ENCODE data around the gene NDUFB10. TPM values are rescaled to one million over a fixed set of nuclear protein-coding genes. Genes with fewer than 3 reads are reported as not detected.

The NDUFB10 gene
- total RNA-seq, 1 donor from 2014 or later: 123 TPM

DNA sequence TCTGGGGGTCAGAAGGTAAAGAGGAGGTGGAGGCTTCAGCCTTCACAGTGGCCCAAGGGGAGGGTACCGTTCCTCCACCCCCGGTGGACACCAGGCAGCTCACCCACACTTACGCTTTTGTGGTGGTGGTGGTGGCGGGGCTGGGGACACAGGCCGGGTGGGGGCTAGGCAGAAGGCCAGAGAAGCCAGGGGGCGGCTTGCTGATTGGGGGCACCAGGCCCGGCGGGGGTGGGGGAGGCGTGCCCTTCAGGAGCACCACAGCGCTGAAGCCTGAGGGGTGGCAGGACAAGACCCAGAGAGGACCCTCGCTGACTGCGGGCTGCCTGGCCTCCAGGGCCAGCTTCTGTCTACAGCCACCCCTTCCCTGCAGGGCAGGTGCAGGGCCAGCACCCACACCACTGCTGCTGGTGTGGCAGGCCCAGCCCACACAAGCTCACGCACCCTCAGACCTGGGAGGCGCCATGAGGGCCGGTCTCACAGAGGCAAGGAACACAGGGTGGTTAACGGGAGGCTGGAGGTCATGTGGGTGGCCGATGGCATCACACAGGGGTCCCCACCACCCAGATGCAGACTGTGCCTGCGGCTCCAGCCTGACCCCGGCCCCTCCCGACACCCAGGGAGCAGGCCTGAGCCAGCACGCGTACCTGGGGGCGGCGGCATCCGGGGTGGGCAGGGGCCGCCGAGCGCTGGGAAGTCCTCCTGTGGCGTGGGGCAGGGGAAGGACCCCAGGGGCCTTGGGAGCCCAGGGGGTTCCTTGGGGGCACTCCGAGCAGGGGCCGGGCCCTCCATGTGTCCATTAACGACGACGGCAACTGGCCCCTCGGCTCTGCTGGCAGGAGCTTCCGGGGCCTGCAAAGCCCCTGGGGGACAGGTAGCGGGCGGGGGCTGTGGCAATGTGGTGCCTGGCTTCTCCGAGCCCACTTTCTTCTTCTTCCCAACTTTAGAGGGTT is 39.8 kb downstream of the NDUFB10 start:
- intact Hi-C loops (cut with micrococcal nuclease): no loop called here

DNA sequence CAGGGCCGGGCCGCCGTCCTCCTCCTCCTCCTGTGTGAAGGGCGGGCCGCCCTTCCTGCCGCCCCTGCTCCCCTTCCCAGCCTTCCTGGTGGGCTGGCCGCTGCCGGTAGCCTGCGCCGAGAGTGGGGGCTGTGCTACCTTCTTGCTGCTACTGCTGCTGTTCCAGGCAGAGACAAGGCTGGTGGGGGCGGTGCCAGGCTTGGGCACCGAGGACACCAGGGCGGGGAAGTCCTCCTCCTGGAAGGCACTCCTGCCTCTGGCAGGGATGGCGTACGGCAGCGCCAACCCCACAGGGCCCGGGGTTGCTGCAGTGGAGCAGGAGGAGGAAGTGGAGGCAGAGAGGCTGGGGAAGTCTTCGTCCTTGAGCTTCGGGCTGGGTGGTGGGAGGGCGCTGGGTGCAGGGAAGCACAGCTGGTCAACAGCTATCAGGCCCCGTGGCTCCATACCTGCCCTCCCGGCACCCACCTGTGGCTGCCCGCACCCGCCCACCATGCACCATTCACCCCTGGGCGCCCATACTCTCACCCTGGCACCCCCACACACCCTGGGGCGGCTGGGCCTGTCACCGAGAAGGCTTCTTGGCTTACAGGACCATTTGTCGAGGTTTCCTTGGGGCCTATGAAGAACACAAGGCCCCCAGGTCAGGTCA is 40.7 kb downstream of the NDUFB10 start:
- intact Hi-C loops (cut with micrococcal nuclease): no loop called here

DNA sequence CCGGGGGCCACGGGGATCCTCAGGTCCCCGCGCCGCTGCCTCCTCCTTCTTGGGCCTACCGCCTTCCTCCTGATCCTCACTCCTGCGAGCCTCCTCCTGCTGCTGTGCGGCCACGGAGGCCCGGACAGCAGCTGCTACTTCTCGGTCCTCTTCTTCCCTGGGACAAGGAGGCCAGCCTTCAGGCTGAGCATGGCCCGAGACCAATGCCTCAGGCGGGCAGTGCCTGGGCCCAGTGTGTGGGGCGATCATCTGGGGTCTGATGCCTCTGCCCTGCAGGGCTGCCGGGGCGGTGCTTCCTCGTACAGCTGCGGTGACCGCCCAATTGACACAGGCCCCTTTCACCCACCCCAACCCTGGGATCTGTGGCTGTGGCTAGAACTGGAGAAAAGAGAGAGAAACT is 41.7 kb downstream of the NDUFB10 start:
- intact Hi-C loops (cut with micrococcal nuclease): no loop called here

DNA sequence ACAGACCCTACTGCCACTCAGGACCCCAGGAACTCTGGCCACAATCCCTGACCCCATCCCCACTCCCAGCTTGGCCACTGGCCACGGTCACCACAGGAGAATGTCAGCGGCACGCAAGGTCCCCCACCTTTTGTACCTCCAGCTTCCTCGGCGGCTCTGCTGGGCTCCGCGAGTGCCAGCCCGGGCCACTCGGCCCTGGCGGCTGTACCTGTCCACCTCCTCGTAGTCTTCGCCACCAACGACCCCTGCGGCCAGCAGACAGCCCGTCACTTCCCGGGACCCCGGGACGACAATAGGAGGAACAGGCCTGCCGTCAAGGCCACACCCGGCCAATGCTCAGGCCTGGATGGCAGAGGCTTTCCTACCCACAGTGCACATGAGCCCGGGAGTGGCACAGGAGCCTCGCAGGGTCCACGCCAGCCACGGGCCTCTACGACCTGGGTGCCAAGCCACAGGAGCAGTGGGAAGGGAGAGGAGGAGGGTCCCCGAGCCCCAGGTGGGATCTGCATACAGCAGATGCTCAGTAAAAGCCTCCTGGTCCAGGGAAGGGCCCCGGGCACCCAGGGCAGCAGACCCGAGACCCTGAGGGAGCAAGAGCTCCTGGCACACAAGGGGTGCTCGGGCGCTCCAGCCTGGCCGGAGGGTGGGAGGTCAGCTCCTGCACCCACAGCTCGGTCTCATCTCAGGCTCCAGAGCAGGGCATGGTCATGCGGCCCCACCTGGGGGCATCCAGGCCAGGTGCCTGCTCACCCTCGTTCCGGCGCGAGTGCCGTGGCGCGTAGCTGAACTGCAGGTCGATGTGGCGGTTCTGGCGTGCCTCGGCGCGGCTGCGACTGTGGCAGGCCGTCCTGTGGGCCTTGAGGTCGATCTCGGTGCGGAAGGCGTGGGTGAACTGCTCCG is 42.4 kb downstream of the NDUFB10 start:
- intact Hi-C loops (cut with micrococcal nuclease): no loop called here

DNA sequence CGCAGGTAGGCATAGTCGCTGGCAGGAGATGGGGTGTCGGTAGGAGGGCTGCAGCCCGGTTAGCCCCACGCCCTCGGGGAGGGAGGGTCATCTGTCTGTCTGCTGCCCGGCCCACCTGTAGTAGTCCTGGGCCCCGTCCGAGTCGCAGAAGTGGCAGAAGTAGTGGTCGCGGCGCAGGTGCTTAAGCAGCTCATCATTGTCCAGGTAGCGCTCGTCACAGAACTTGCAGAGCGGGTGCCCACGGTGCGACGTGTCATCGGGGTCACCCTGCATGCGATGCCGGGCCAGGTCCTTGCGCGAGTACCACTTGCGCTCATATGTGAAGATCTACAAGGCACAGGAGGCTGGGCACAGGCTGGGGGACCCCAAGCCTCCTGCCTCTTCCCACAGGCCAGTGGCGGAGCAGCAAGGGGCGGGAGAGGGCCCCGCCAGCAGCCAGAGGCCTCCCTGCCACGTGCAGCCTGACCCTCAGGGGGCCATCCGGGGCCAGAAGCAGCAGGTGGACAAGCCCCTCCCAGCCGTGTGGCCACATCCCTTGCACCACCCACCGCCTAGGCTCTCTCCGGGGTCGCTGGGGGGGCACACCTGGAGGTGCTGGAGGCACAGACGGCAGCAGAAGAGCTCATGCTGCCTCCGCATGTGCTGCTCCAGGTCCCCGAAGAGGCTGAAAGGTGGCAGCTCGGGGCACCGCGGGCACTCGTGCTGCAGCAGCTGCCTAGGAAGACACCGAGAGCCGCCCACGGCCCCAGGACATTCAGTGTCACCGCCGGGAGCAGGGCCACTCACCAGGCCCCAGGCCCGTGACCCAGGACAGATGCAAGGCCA is 43.3 kb downstream of the NDUFB10 start:
- intact Hi-C loops (cut with micrococcal nuclease): no loop called here

DNA sequence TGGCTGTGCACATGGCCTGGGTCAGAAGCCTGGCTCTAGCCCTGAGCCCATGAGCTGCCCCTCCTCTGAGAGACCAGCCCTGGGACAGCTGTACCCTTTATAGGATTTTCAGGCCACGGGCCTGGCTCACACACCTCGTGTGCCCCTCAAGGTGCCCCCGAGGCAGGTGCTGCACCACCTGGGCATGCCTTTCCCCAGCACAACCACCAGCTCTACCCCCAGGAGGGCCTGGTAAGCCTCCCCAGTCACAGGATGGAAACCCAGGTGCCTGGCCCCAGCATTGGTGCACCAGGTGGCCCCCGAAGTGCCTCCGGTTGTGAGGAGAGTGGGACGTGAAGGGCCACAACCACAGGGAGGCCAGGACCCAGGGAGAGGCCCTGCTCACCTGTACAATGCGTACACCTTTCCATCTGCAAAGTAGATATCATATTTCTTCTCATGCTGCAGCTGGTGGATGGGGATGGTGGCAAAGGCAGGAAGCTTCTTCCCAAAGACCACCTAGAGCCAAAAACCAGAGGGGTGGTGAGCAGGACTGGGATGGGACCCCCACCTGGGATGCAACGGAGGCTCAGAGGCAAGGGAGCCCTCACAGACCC is 44.0 kb downstream of the NDUFB10 start:
- intact Hi-C loops (cut with micrococcal nuclease): no loop called here

DNA sequence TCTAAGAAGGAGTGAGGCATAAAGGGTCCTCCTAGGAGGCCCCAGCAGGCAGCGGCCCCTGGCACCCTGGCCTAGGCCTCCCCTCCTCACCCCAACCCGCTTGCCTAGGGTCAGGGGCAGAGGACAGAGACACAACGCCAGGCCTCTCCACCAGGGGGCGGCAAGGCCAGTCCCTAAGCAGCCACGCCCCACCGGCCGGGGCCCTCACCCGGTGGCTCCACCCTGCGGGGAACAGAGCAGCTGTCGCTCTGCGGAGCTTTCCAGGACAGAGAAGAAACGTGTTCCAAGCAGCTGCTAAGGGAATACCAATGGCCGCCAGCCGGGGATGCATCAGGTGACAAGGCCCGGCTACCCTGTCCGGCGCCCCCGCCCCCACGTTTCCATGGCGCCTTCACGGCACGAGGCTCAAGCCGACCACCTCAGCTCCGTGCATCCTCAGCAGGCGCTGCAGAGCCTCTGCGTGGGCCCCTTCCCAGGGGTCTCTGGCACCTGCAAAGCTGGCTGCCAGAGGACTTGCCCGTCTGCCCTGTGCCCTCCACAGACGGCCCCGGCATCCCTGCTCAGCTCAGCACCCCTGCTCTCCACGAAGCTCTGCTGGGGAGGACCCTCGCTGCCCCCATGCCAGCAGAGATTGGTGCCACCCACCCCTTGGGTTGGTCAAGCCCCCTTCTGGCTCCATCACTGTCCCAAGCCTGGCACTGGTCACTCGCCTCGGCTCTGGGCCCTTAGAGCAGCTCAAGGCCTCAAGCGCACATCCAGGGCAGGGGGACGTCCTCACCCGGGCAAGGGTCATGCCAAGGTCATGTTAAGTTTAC is 44.7 kb downstream of the NDUFB10 start:
- intact Hi-C loops (cut with micrococcal nuclease): no loop called here

DNA sequence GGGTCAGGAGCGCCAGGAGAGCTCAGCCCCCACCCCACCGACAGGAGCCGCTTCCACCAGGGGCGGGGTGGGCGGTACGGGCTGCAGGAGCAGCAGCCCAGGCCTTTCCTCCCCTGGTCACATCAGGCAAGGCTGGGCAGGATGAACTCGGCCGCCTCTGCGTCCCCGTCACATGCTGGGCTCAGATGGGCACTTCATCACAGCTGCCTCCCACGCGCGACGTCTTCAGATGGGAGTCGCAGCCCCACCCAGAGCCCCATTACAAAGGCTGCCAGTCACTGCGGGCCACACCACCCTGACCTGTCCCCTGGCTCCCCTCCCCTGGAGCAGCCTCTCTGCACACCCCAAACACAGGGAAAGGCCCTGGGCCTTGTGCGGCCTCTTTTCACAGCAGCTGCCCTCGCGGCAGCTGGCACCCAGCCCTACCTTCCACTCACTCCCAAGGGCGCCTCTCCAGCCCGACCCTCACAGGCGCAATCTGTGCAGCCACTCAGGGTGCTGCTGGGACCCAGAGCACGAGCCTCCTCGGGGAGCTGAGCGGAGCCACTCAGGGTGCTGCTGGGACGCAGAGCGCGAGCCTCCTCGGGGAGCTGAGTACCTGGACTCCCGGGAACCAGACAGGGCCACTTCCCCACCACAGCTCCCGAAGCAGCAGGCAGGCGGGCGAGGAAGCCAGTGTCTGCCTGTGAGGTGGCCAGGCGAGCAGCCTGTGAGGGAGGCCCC is 45.6 kb downstream of the NDUFB10 start:
- intact Hi-C loops (cut with micrococcal nuclease): loop anchor here (5.0 kb wide), 1 partner anchor 33 kb away; the partner anchor contains the start of gene TBL3

DNA sequence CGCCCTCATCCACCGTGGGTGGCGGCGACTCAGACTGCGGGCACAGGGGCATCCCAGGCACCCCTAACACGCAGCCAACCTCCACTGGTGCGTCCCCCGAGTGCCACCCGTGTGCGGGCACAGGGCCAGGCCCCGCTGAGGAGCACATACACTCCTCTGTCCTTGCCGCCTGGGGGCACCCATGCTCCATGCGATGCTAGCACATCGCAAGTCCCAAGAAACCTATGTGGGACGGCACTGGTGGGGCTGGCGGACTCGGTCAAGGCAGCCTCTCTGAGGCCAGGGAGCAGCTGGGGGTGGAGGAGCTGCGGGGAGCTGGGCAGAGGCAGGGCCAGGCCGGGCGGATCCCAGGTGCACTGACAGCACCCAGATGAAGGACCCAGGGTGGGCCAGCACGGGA is 46.3 kb downstream of the NDUFB10 start:
- intact Hi-C loops (cut with micrococcal nuclease): loop anchor here (5.0 kb wide), 1 partner anchor 33 kb away; the partner anchor contains the start of gene TBL3

DNA sequence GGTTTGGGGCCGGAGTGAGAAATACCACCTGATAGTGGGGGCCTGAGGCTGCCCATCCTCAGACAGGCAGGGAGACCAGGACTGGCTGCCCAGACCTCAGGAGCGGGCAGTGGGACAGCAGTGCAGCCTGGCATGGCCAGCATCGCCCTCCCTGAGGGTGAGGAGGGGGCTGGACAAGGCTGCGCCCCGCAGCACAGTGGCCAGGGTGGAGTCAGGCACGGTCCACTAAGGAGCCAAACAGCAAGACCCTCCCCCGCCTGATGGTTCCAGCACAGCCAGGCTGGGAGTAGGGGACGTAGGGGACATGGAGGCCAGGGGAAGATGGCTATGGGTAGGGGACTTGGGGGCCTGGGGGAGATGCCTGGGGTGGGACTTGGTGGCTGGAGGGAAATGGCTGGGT is 47.0 kb downstream of the NDUFB10 start:
- intact Hi-C loops (cut with micrococcal nuclease): loop anchor here (5.0 kb wide), 1 partner anchor 34 kb away; the partner anchor contains the start of gene TBL3

DNA sequence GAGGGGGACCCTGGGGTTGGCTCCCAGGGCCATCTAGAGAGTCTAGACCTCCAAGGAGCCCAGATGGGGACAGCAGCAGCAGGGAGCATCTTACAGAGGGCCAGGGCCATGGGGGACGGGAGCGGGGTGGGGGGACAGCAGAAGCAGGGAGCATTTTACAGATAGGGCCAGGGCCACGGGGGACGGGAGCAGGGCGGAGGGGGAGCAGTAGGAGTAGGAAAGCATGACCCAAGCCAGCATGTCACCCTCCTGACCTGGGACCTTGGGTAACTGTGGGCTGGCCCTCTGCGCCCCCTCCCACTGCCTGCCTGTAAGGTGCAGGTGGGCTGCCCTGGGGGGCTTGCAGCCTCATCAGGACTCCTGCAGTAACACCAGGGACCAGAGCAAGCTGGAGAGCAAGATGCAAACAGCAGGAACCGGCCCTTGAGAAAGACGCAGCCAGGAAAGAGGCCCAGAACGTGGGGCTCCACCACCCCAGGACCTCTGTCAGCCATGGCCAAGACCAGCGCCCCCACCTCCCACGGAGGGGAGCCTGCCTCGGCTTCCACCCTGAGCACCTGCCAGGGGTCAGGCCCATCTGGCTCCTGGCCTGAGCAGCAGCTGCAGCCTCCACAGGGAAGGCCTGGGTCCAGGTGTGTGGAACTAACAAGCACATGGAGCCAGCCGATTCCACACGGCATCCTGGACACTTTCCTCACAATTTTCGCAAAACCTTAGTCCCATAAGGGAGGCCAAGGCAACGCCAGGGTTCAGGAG is 47.9 kb downstream of the NDUFB10 start:
- intact Hi-C loops (cut with micrococcal nuclease): loop anchor here (5.0 kb wide), 1 partner anchor 35 kb away; the partner anchor contains the start of gene TBL3

DNA sequence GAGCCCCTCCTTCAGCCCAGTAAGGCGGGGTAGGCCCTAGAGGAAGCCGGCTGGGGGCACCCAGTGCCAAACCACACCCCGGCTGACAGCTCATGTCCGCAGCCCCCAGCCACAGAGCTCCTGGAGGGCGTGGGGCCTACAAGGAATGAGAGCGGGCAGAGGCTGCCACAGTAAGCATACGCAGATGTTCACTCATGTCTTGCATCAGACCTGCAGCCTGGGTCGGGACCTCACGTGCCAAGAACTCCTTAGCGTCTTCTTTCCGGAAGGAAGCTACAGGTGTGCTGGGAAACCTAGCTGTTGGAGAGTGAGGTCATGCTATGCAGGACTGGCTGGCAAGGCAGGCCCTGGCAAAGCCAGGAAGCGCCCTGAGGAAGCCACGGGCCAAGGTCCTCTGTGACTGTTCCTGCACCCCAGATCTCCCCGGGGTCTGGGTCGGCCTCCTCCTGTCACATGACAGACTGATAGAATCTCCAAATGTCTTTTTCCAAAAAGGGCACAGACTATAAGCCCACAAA is 48.7 kb downstream of the NDUFB10 start:
- intact Hi-C loops (cut with micrococcal nuclease): loop anchor here (5.0 kb wide), 1 partner anchor 36 kb away; the partner anchor contains the start of gene TBL3

DNA sequence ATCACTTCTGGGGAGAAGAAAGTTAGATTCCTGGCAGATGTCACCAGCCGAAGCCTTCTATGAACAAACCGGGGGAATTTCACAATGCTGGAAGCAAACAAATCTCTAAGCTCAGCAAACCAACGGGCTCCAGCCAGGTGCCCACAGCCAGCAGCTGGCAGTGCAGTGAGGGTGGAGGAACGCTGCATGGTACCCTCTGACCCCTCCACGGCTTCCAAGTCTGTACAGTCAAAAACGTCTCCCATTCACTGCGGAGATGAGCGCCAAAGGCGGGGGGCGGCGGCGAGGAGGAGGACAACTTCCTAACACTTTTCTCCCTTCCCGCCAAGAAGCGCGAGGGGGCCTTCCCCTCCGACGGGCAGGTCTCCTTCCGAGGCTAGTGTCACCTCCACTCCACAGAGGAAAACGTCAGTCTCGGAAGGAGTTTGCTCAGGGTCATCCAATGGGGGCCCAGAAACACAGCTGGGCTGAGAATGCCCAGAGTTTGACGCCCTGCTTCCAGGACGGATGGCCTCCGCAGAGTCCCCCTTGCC is 49.4 kb downstream of the NDUFB10 start:
- intact Hi-C loops (cut with micrococcal nuclease): loop anchor here (5.0 kb wide), 1 partner anchor 36 kb away; the partner anchor contains the start of gene TBL3

DNA sequence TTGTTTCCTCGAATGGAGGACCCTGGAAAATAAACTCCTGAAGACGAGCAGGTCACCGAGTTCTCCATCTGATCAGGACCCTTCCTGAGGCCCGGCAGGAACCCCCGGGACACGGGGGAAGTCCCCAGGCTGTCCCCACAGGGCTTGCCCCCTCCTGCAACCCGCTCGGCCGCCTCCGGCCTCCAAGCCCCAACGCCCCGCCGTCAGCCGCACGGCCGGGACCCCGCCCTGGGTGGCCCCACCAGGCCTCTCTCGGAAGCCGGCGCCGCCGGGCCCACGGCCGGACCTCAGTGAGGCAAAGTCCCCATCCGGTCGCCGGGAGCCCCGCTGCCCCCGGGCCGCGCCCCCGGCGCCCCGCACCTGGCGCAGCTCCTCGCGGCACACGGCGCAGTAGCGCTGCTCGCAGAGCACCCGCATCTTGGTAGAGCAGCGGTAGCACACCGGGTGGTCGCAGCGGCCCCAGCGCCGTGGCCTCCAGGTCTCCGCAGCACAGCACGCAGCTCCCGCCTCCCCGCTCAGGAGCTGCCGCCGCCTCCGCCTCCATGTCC is 49.9 kb downstream of the NDUFB10 start:
- intact Hi-C loops (cut with micrococcal nuclease): loop anchor here (5.0 kb wide), 1 partner anchor 37 kb away; the partner anchor contains the start of gene TBL3

DNA sequence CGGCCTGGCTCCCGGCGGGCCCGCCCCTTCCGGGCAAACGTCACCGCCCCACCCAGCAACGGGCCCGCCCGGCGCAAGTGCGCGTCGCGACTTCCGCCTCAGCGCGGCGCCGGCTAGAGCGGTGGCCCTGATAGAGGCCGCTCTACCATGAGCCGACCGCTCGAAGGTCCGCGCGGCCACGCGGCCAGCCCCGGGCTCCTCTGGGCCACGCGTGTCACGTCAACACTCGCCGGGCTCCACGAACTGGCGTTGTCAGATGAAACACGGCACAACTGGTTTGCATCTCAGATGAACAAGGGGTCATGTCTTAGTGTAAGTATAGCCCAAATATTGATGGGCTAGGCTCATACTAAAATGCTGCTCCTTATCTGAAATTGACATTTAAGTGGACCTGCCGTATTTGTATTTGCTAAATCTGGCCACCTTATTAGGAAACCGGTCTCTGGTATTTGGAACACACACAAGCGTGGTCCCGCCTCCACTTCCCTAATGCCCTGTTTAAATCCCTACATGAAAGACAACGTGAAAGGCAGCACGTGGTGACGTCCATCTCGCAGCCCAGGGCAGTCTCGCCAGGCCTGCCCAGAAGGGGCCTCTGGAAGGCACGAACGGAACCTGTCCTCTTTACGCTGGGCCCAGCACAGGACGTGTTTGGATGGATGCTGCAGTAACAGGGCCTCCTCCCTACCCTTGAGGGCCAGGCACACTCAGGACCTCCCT is 50.6 kb downstream of the NDUFB10 start, which contains the start of gene ZNF598:
TSS of gene ZNF598 (minus strand) at position 31 of the 720 bp plus-strand sequence.
- intact Hi-C loops (cut with micrococcal nuclease): loop anchor here (1.0 to 5.0 kb wide), 2 partner anchors 38 to 145 kb away; partner anchors contain the start of genes TBL3 and TRAF7
